HCT116 (cell line): ENCODE data around the gene SERAC1. TPM values are rescaled to one million over a fixed set of nuclear protein-coding genes. Genes with fewer than 3 reads are reported as not detected.

Experiments
- ATAC-seq: fragments of 200-7000 bp; cut with Tn5 transposase; 2 replicates; pipeline ENCODE4 v1.9.1; 2020; ENCODE audit warnings: mild to moderate bottlenecking, moderate library complexity
- BruUV-seq: library from RNA; stranded (reverse); fragments of 400-500 nt; replicated peaks from 2 replicates; lab custom pipeline; 2021; lab: Mats Ljungman, UMichigan
- CTCF ChIA-PET: fragments of 300-600 bp; sonication (Branson Sonifier 250); formaldehyde crosslinking; loops from one replicate; lab custom pipeline; 2021; ENCODE audit warnings: antibody characterized with exemption; lab: Charles Lee
- POLR2A ChIA-PET: fragments of 300-600, 350-600 bp; sonication (Branson Sonifier 250); formaldehyde crosslinking; loops from one replicate; lab custom pipeline; 2021; ENCODE audit warnings: antibody characterized with exemption; lab: Charles Lee
- RAD21 ChIA-PET, 2 experiments: fragments of 300-600 bp; sonication (Branson Sonifier 250); formaldehyde crosslinking; loops; one replicate each; lab custom pipeline; 2023; ENCODE audit warnings: low total read pairs in 2 of 2; ENCODE audit not compliant: uncharacterized antibody in 2 of 2, unreplicated experiment in 2 of 2, low non-redundant PET in 1 of 2; lab: Charles Lee
- DNase-seq: peaks from one replicate; pipeline ENCODE4 v3.0.0-alpha.2; 2010; ENCODE audit warnings: low read depth, low spot score
- H2AFZ ChIP-seq: fragments of 200-600 bp; shearing (Covaris generic), sonication (generic); 2 replicates; pipeline ENCODE4 v1.6.1; 2017; ENCODE audit warnings: low read depth, mixed run types, mixed read lengths, antibody characterized with exemption, low read length; ENCODE audit not compliant: poor library complexity, severe bottlenecking
- H3K27ac ChIP-seq: 2 replicates; pipeline ENCODE4 v1.5.1; 2012; ENCODE audit warnings: low read depth, low read length
- H3K27me3 ChIP-seq: fragments of 200-600 bp; sonication (generic); 2 replicates; pipeline ENCODE4 v1.6.1; 2016; ENCODE audit warnings: mixed run types, low read length, mixed read lengths; ENCODE audit not compliant: insufficient read depth
- H3K36me3 ChIP-seq, 2 experiments: fragments of 200-500 bp in 1 of 2; fragments of 200-600 bp in 1 of 2; sonication (Bioruptor generic) in 1 of 2; sonication (generic) in 1 of 2; 2 replicates each; pipeline versions ENCODE4 v1.5.1 to v1.6.1; 2014 to 2016; ENCODE audit warnings: low read length in 2 of 2, inconsistent platforms in 1 of 2, mixed read lengths in 1 of 2, mixed run types in 1 of 2; ENCODE audit not compliant: insufficient read depth in 2 of 2, control insufficient read depth in 1 of 2
- H3K4me1 ChIP-seq, 2 experiments: fragments of 200-600 bp in 1 of 2; sonication (generic) in 1 of 2; 2 replicates each; pipeline versions ENCODE4 v1.5.1 to v1.6.1; 2012 to 2017; ENCODE audit warnings: low read length in 2 of 2, inconsistent platforms in 1 of 2, mild to moderate bottlenecking in 1 of 2, mixed read lengths in 1 of 2, mixed run types in 1 of 2, moderate library complexity in 1 of 2; ENCODE audit not compliant: insufficient read depth in 2 of 2, control insufficient read depth in 1 of 2
- H3K4me2 ChIP-seq: fragments of 200-600 bp; sonication (generic); 2 replicates; pipeline ENCODE4 v1.6.1; 2017; ENCODE audit warnings: mixed run types, low read length, mixed read lengths
- H3K4me3 ChIP-seq, 2 experiments: fragments of 200-600 bp in 1 of 2; sonication (generic) in 1 of 2; replicated peaks in 1 of 2; 2 replicates each; pipeline ENCODE4 v1.5.1; 2011 to 2016; ENCODE audit warnings: low read length in 2 of 2, control low read depth in 1 of 2, low read depth in 1 of 2, mild to moderate bottlenecking in 1 of 2, mixed read lengths in 1 of 2, mixed run types in 1 of 2
- H3K79me2 ChIP-seq: fragments of 200-600 bp; sonication (generic); 2 replicates; pipeline ENCODE4 v1.6.1; 2017; ENCODE audit warnings: mild to moderate bottlenecking, mixed run types, low read length, moderate library complexity, mixed read lengths; ENCODE audit not compliant: insufficient read depth
- H3K9ac ChIP-seq: fragments of 200-600 bp; sonication (generic); 2 replicates; pipeline ENCODE4 v1.6.1; 2016; ENCODE audit warnings: low read length, mixed read lengths
- H3K9me2 ChIP-seq: fragments of 200-600 bp; sonication (generic), shearing (Covaris generic); 2 replicates; pipeline ENCODE4 v1.6.1; 2017; ENCODE audit warnings: mixed run types, mild to moderate bottlenecking, moderate library complexity; ENCODE audit not compliant: insufficient read depth
- H3K9me3 ChIP-seq, 2 experiments: fragments of 200-500 bp in 1 of 2; fragments of 200-600 bp in 1 of 2; sonication (Bioruptor generic) in 1 of 2; sonication (generic) in 1 of 2; 2 replicates each; pipeline ENCODE4 v1.6.1; 2014 to 2017; ENCODE audit warnings: low read length in 2 of 2, mixed read lengths in 2 of 2, inconsistent platforms in 1 of 2, low read depth in 1 of 2, mild to moderate bottlenecking in 1 of 2, mixed run types in 1 of 2, moderate library complexity in 1 of 2; ENCODE audit not compliant: control insufficient read depth in 1 of 2, insufficient read depth in 1 of 2
- H4K20me1 ChIP-seq: fragments of 200-600 bp; sonication (generic), shearing (Covaris generic); 2 replicates; pipeline ENCODE4 v1.6.1; 2017; ENCODE audit warnings: mixed run types, mild to moderate bottlenecking, moderate library complexity; ENCODE audit not compliant: insufficient read depth
- CBX3 ChIP-seq: IDR thresholded peaks from 2 replicates; pipeline ENCODE4 v1.6.1; 2012; ENCODE audit warnings: low read depth
- CEBPB ChIP-seq: IDR thresholded peaks from 2 replicates; pipeline ENCODE4 v1.6.1; 2012; ENCODE audit warnings: low read depth
- EGR1 ChIP-seq: IDR thresholded peaks from 2 replicates; pipeline ENCODE4 v1.6.1; 2012; ENCODE audit warnings: low read depth
- ELF1 ChIP-seq: IDR thresholded peaks from 2 replicates; pipeline ENCODE4 v1.6.1; 2012; ENCODE audit warnings: low read depth, borderline replicate concordance
- EZH2 ChIP-seq: fragments of 200-600 bp; sonication (generic); IDR thresholded peaks from 2 replicates; pipeline ENCODE4 v1.6.1; 2017; ENCODE audit warnings: antibody characterized with exemption, mixed run types
- FOSL1 ChIP-seq: IDR thresholded peaks from 2 replicates; pipeline ENCODE4 v1.6.1; 2012; ENCODE audit warnings: low read depth
- JUND ChIP-seq: IDR thresholded peaks from 2 replicates; pipeline ENCODE4 v1.6.1; 2012
- POLR2A ChIP-seq: IDR thresholded peaks from 2 replicates; pipeline ENCODE4 v1.7.0; 2011; ENCODE audit warnings: borderline replicate concordance; ENCODE audit not compliant: insufficient read depth, insufficient read length; ENCODE audit errors: extremely low read depth
- POLR2AphosphoS5 ChIP-seq: IDR thresholded peaks from 2 replicates; pipeline ENCODE4 v1.6.1; 2011; ENCODE audit warnings: mild to moderate bottlenecking, low read depth, low read length, moderate library complexity
- RAD21 ChIP-seq: IDR thresholded peaks from 2 replicates; pipeline ENCODE4 v1.6.1; 2012; ENCODE audit warnings: low read depth, mild to moderate bottlenecking
- SIN3A ChIP-seq: IDR thresholded peaks from 2 replicates; pipeline ENCODE4 v1.6.1; 2012; ENCODE audit warnings: low read depth
- SRF ChIP-seq: IDR thresholded peaks from 2 replicates; pipeline ENCODE4 v1.6.1; 2012; ENCODE audit warnings: low read depth
- TCF7L2 ChIP-seq: IDR thresholded peaks from 2 replicates; pipeline ENCODE4 v1.7.0; 2011; ENCODE audit warnings: borderline replicate concordance, inconsistent platforms; ENCODE audit not compliant: insufficient read depth, insufficient read length; ENCODE audit errors: extremely low read depth
- YY1 ChIP-seq: IDR thresholded peaks from 2 replicates; pipeline ENCODE4 v1.6.1; 2011; ENCODE audit warnings: low read length, low read depth, moderate library complexity, mild to moderate bottlenecking; ENCODE audit not compliant: insufficient replicate concordance; ENCODE audit errors: extremely low read depth
- ZFX ChIP-seq: fragments of 450-650 bp; IDR thresholded peaks from 2 replicates; pipeline ENCODE4 v1.6.1; 2017
- ZNF274 ChIP-seq: fragments of 200-500 bp; sonication (Bioruptor generic); IDR thresholded peaks from 2 replicates; pipeline ENCODE4 v1.6.1; 2014; ENCODE audit warnings: mild to moderate bottlenecking, low read depth, low read length, inconsistent platforms
- intact Hi-C: fragments of 100-400 bp; cut with micrococcal nuclease; formaldehyde crosslinking; loops from 2 replicates; pipeline ENCODE4 v1.10.0; 2022
- total RNA-seq: library from RNA; stranded (reverse); gene quantifications from one replicate; pipeline ENCODE4 v1.2.1, GENCODE V29; 2021; ENCODE audit not compliant: unreplicated experiment
- TF ChIP-seq, protein P1 (sequence below): IDR thresholded peaks from 2 replicates; pipeline ENCODE4 v1.6.1; 2012
- TF ChIP-seq, protein P2 (sequence below): IDR thresholded peaks from 2 replicates; pipeline ENCODE4 v1.6.1; 2011; ENCODE audit warnings: mild to moderate bottlenecking, low read length, moderate library complexity; ENCODE audit not compliant: insufficient replicate concordance; ENCODE audit errors: extremely low read depth
- TF ChIP-seq, protein P3 (sequence below), 3 experiments: fragments of 200-600 bp in 1 of 3; sonication (generic) in 1 of 3; IDR thresholded peaks in 2 of 3; conservative IDR thresholded peaks in 1 of 3; 2 replicates each; pipeline ENCODE4 v1.5.1; 2012 to 2017; ENCODE audit warnings: low read depth in 2 of 3, low read length in 2 of 3, antibody characterized with exemption in 1 of 3, borderline replicate concordance in 1 of 3, control low read depth in 1 of 3, mild to moderate bottlenecking in 1 of 3, mixed read lengths in 1 of 3, mixed run types in 1 of 3, moderate library complexity in 1 of 3; ENCODE audit not compliant: insufficient read depth in 1 of 3
- TF ChIP-seq, protein P4 (sequence below): IDR thresholded peaks from 2 replicates; pipeline ENCODE4 v1.6.1; 2012; ENCODE audit warnings: low read depth

SERAC1 gene
- total RNA-seq, 1 experiment from 2014 or later: 7.6 TPM

DNA sequence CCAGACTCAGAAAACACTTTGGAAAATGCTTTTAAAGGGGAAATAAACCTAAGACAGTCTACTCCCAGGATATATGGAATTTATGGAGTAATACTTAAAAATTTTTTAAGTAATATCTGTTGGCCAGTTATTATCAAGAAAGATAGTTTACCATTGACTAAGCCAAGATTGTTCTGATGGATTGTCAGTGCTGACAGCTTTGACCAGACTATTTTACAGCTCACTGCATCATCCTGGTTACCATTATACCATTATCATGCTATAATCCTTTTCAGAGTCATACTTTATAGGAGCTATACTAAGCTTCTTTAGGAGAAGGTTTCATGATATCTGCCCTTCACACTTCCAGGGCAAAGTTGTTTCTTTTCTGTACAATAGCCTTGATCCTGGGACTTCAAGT lies 16.5 kb upstream of the SERAC1 start:
- Histone ChIP-seq H3K27me3 (no peaks in the 10 kb centered on the region), H3K4me3 (no peak overlapping the region), H3K4me2 (no peak overlapping the region), H3K36me3 (no peaks in the 10 kb centered on the region), H2AFZ (no peak overlapping the region), H4K20me1 (no peaks in the 10 kb centered on the region), H3K27ac (no peak overlapping the region), H3K9me2 (no peaks in the 10 kb centered on the region), H3K9me3 (no peaks in the 10 kb centered on the region), H3K9ac (no peak overlapping the region), H3K79me2 (0 out of 2 replicates have a peak, but pooled peaks cover 3% of the 10 kb centered on the region), H3K4me1 (peaks cover 0 to 4% of the 10 kb centered on the region in 2 experiments; a peak in 1 of 4 replicates)
- ChIA-PET RAD21 (interaction anchor here in 1 of 2 experiments (0.7 kb wide), 1 partner anchor 36 kb away, joined by 3 read pairs; no protein-coding TSS in a partner anchor), CTCF (no interaction called here), POLR2A (no interaction called here)
- TF ChIP-seq, protein P1, sequence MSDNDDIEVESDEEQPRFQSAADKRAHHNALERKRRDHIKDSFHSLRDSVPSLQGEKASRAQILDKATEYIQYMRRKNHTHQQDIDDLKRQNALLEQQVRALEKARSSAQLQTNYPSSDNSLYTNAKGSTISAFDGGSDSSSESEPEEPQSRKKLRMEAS: no peak
- TF ChIP-seq POLR2A (no peak), YY1 (no peak), ZFX (no peak), CEBPB (no peak), FOSL1 (no peak), TCF7L2 (no peak), EGR1 (no peak), POLR2AphosphoS5 (no peak), ZNF274 (no peak), SIN3A (no peak), ELF1 (no peak), CBX3 (no peak), RAD21 (no peak), SRF (no peak), JUND (no peak), EZH2 (no peak)
- TF ChIP-seq, protein P2, sequence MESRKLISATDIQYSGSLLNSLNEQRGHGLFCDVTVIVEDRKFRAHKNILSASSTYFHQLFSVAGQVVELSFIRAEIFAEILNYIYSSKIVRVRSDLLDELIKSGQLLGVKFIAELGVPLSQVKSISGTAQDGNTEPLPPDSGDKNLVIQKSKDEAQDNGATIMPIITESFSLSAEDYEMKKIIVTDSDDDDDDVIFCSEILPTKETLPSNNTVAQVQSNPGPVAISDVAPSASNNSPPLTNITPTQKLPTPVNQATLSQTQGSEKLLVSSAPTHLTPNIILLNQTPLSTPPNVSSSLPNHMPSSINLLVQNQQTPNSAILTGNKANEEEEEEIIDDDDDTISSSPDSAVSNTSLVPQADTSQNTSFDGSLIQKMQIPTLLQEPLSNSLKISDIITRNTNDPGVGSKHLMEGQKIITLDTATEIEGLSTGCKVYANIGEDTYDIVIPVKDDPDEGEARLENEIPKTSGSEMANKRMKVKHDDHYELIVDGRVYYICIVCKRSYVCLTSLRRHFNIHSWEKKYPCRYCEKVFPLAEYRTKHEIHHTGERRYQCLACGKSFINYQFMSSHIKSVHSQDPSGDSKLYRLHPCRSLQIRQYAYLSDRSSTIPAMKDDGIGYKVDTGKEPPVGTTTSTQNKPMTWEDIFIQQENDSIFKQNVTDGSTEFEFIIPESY: no peak
- TF ChIP-seq, protein P3, sequence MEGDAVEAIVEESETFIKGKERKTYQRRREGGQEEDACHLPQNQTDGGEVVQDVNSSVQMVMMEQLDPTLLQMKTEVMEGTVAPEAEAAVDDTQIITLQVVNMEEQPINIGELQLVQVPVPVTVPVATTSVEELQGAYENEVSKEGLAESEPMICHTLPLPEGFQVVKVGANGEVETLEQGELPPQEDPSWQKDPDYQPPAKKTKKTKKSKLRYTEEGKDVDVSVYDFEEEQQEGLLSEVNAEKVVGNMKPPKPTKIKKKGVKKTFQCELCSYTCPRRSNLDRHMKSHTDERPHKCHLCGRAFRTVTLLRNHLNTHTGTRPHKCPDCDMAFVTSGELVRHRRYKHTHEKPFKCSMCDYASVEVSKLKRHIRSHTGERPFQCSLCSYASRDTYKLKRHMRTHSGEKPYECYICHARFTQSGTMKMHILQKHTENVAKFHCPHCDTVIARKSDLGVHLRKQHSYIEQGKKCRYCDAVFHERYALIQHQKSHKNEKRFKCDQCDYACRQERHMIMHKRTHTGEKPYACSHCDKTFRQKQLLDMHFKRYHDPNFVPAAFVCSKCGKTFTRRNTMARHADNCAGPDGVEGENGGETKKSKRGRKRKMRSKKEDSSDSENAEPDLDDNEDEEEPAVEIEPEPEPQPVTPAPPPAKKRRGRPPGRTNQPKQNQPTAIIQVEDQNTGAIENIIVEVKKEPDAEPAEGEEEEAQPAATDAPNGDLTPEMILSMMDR (IDR thresholded peaks at IDR 0.05 in 2 of 3, conservative IDR thresholded peaks at IDR 0.05 in 1 of 3; ENCODE audit: borderline replicate concordance in 1 of 3, insufficient read depth in 1 of 3, low read depth in 2 of 3, low read length in 2 of 3): no peak
- TF ChIP-seq, protein P4, sequence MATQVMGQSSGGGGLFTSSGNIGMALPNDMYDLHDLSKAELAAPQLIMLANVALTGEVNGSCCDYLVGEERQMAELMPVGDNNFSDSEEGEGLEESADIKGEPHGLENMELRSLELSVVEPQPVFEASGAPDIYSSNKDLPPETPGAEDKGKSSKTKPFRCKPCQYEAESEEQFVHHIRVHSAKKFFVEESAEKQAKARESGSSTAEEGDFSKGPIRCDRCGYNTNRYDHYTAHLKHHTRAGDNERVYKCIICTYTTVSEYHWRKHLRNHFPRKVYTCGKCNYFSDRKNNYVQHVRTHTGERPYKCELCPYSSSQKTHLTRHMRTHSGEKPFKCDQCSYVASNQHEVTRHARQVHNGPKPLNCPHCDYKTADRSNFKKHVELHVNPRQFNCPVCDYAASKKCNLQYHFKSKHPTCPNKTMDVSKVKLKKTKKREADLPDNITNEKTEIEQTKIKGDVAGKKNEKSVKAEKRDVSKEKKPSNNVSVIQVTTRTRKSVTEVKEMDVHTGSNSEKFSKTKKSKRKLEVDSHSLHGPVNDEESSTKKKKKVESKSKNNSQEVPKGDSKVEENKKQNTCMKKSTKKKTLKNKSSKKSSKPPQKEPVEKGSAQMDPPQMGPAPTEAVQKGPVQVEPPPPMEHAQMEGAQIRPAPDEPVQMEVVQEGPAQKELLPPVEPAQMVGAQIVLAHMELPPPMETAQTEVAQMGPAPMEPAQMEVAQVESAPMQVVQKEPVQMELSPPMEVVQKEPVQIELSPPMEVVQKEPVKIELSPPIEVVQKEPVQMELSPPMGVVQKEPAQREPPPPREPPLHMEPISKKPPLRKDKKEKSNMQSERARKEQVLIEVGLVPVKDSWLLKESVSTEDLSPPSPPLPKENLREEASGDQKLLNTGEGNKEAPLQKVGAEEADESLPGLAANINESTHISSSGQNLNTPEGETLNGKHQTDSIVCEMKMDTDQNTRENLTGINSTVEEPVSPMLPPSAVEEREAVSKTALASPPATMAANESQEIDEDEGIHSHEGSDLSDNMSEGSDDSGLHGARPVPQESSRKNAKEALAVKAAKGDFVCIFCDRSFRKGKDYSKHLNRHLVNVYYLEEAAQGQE: no peak
- DNase-seq (no peak), ATAC-seq (no peak)
- no TSS peak for BruUV-seq
- intact Hi-C loops: no loop called here
